GM12875 (cell line): ENCODE data around the gene ZBTB39.

Experiments
- H3K4me3 ChIP-seq: one replicate; pipeline ENCODE4 v1.5.1; 2011; ENCODE audit warnings: low read depth, low read length, control low read depth
- TF ChIP-seq, protein P1 (sequence below): IDR thresholded peaks from 2 replicates; pipeline ENCODE4 v1.5.1; 2011; ENCODE audit warnings: low read depth, mild to moderate bottlenecking, control low read depth, inconsistent platforms, low read length, moderate library complexity, borderline replicate concordance; ENCODE audit not compliant: insufficient read depth

The ZBTB39 gene

GRCh38 chr12:56958422-56958821, 47.9 kb downstream of the ZBTB39 start:
- no peak overlapping the region for H3K4me3 ChIP-seq
- TF ChIP-seq, protein P1, sequence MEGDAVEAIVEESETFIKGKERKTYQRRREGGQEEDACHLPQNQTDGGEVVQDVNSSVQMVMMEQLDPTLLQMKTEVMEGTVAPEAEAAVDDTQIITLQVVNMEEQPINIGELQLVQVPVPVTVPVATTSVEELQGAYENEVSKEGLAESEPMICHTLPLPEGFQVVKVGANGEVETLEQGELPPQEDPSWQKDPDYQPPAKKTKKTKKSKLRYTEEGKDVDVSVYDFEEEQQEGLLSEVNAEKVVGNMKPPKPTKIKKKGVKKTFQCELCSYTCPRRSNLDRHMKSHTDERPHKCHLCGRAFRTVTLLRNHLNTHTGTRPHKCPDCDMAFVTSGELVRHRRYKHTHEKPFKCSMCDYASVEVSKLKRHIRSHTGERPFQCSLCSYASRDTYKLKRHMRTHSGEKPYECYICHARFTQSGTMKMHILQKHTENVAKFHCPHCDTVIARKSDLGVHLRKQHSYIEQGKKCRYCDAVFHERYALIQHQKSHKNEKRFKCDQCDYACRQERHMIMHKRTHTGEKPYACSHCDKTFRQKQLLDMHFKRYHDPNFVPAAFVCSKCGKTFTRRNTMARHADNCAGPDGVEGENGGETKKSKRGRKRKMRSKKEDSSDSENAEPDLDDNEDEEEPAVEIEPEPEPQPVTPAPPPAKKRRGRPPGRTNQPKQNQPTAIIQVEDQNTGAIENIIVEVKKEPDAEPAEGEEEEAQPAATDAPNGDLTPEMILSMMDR, result no peak

- TF ChIP-seq, protein P1, result no peak
- no peak within 1 kb of the TSS for H3K4me3 ChIP-seq
Observed at GRCh38 chr12:56957229-56958052, 48.9 kb downstream of the ZBTB39 start, which contains the start of gene RDH16. Gene RDH16 (minus strand): TSS chr12:56957608. CDS start chr12:56957462, 146 bp downstream.

GRCh38 chr12:56955631-56956256, 50.6 kb downstream of the ZBTB39 start:
- H3K4me3 ChIP-seq, result no peak overlapping the region

DNA sequence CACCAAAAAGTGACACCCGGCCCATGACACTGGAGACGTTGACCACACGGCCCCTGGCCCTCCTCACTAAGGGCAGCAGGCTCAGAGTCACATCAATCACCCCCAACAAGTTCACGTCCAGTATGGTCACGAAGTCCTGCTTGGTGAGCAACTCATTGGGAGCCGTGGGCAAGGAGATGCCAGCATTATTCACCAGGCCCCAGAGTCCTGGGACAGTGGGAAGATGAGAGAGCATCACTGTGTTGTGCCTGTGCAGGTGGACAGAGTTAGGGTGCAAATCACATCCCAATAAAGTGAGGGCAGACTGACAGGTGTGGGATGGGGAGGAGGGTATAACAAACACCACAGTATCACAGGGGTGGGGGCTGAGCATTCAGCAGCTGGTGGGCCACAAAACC, 51.4 kb downstream of the ZBTB39 start:
- TF ChIP-seq, protein P1, result no peak
- no peak overlapping the region for H3K4me3 ChIP-seq

More at GRCh38 chr12:56955631-56956256, 50.6 kb downstream of the ZBTB39 start:
- TF ChIP-seq, protein P1, result no peak

DNA sequence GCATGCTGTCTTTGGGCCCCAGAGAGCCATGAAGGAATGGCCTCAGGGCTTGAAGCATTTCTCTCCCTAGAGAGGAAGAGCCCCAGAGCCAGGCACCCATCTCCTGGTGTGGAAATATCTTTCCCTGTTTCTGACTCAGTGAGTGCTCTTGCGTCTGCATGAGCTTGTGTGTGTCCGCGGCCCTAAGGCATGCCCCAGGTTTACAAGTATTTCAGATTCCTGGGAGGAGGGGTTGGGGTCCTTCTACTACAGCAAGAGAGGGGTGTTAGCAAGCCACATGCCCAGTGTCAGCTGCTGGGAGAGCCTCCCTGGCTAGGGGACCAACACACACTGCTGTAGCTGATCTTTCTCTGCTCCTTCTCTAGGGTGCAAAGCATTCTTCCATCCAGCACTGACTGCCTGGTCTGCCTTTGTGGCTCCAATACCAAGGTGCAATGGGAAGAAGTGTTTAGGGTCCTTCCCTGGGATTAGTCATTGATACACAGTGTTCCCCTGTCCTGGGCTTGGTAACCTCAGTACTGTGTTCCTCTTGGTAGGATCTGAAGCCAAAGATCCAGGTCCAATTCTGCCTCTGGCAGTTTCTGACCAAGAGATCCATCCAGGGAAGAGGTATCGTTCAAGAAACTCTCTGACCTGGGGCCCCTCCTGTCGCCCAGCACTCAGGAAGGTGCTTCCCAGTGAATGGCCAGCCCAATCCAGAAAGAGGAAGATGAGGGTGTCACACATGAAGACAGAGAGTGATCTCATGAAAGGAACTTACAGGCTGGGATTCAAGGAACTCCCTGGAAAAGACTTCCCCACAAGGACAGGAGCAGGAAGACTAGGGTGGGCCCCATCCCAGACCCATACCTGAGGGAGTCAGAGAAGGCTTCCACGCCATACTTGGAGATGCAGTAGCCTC, 52.0 kb downstream of the ZBTB39 start:
- TF ChIP-seq, protein P1, result no peak
- H3K4me3 ChIP-seq, result no peak overlapping the region

DNA sequence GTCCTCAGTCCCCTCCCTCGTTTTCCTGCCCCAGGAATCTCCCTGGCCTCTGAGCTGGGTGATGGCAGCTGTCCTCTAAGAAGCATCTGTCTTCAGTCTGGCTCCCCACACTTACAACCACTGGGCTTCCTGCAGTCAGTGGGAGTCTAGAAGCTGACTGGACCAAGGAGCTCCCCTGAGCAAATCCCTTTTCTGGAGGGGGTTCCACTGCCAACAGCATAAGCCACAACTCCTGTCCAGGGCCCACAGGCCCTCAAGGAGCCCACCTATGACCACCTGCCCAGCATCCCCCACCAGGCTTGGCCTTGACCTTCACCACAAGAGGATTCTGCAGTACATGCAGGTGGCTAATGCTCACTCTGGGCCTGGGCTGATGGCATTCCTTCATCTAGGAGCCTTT, 53.0 kb downstream of the ZBTB39 start:
- no peak overlapping the region for H3K4me3 ChIP-seq
- TF ChIP-seq, protein P1, result no peak
